Effector memory CD4-positive, alpha-beta T cell (primary cell): ENCODE measurements around the gene NDFIP1.
"Not testable (repeated sequence)": the region's sequence is repeated elsewhere in the genome, so short reads cannot be mapped to it uniquely, and the experiment has no call there.

ENCODE experiments used
- DNase-seq, 3 donors: peaks; one replicate each; pipeline ENCODE4 v3.0.0-alpha.2; 2020
- H3K27ac ChIP-seq: 2 replicates; pipeline ENCODE4 v1.7.0; 2013; ENCODE audit warnings: mild to moderate bottlenecking, low read length, moderate library complexity; ENCODE audit not compliant: insufficient read depth, poor library complexity, severe bottlenecking
- H3K27me3 ChIP-seq: replicated peaks from 2 replicates; pipeline ENCODE4 v1.7.0; 2013; ENCODE audit warnings: mild to moderate bottlenecking, low read length; ENCODE audit not compliant: insufficient read depth, control insufficient read depth, poor library complexity, severe bottlenecking
- H3K36me3 ChIP-seq: 2 replicates; pipeline ENCODE4 v1.7.0; 2013; ENCODE audit warnings: mild to moderate bottlenecking, low read length, moderate library complexity; ENCODE audit not compliant: control insufficient read depth, insufficient read depth
- H3K4me1 ChIP-seq: 2 replicates; pipeline ENCODE4 v1.7.0; 2013; ENCODE audit warnings: low read length, mild to moderate bottlenecking; ENCODE audit not compliant: control insufficient read depth, insufficient read depth, poor library complexity, severe bottlenecking
- H3K4me3 ChIP-seq: 2 replicates; pipeline ENCODE4 v1.7.0; 2013; ENCODE audit warnings: low read length, low read depth, mild to moderate bottlenecking; ENCODE audit not compliant: insufficient read depth, poor library complexity, severe bottlenecking
- H3K9me3 ChIP-seq: 2 replicates; pipeline ENCODE4 v1.7.0; 2013; ENCODE audit warnings: mild to moderate bottlenecking, low read length, moderate library complexity; ENCODE audit not compliant: control insufficient read depth

Gene NDFIP1

GRCh38 chr5:142074006-142074405, 34.6 kb upstream of the NDFIP1 start:
- Histone ChIP-seq H3K27ac (no peak overlapping the region), H3K4me1 (no peaks in the 10 kb centered on the region), H3K27me3 (no peaks in the 10 kb centered on the region), H3K36me3 (no peaks in the 10 kb centered on the region), H3K9me3 (no peaks in the 10 kb centered on the region), H3K4me3 (no peak overlapping the region)
- DNase-seq, result no peak

- Histone ChIP-seq H3K4me1 (no peaks in the 10 kb centered on the region), H3K4me3 (no peak overlapping the region), H3K27ac (no peak overlapping the region), H3K36me3 (no peaks in the 10 kb centered on the region), H3K9me3 (no peaks in the 10 kb centered on the region), H3K27me3 (no peaks in the 10 kb centered on the region)
- DNase-seq, result no peak
Measured at GRCh38 chr5:142078221-142078620, 30.4 kb upstream of the NDFIP1 start.

GRCh38 chr5:142078706-142079105, 29.9 kb upstream of the NDFIP1 start:
- Histone ChIP-seq H3K36me3 (no peaks in the 10 kb centered on the region), H3K4me1 (no peaks in the 10 kb centered on the region), H3K4me3 (no peak overlapping the region), H3K9me3 (no peaks in the 10 kb centered on the region), H3K27me3 (no peaks in the 10 kb centered on the region), H3K27ac (no peak overlapping the region)
- no peak for DNase-seq

GRCh38 chr5:142079306-142079721, 29.3 kb upstream of the NDFIP1 start:
- Histone ChIP-seq H3K9me3 (no peaks in the 10 kb centered on the region), H3K4me3 (no peak overlapping the region), H3K36me3 (no peaks in the 10 kb centered on the region), H3K27me3 (no peaks in the 10 kb centered on the region), H3K27ac (no peak overlapping the region), H3K4me1 (no peaks in the 10 kb centered on the region)
- DNase-seq, result no peak

- Histone ChIP-seq H3K27ac (no peak overlapping the region), H3K9me3 (no peaks in the 10 kb centered on the region), H3K4me3 (no peak overlapping the region), H3K4me1 (no peaks in the 10 kb centered on the region), H3K36me3 (no peaks in the 10 kb centered on the region), H3K27me3 (no peaks in the 10 kb centered on the region)
- DNase-seq, result no peak
Measured at GRCh38 chr5:142080248-142080647, 28.3 kb upstream of the NDFIP1 start.

- H3K27me3 ChIP-seq, result no peaks in the 10 kb centered on the region
- H3K27ac ChIP-seq, result no peak overlapping the region
- no peaks in the 10 kb centered on the region for H3K9me3 ChIP-seq
- H3K4me1 ChIP-seq, result no peaks in the 10 kb centered on the region
- H3K36me3 ChIP-seq, result no peaks in the 10 kb centered on the region
- no peak for DNase-seq
- no peak overlapping the region for H3K4me3 ChIP-seq
Measured at GRCh38 chr5:142082182-142082781, 26.3 kb upstream of the NDFIP1 start.

GRCh38 chr5:142086229-142086628, 22.4 kb upstream of the NDFIP1 start:
- H3K9me3 ChIP-seq, result no peaks in the 10 kb centered on the region
- H3K27me3 ChIP-seq, result no peaks in the 10 kb centered on the region
- H3K4me1 ChIP-seq, result peaks cover 13% of the 10 kb centered on the region
- H3K27ac ChIP-seq, result no peak overlapping the region
- no peak overlapping the region for H3K4me3 ChIP-seq
- H3K36me3 ChIP-seq, result no peaks in the 10 kb centered on the region
- no peak for DNase-seq

- Histone ChIP-seq H3K27me3 (no peaks in the 10 kb centered on the region), H3K4me1 (peaks cover 13% of the 10 kb centered on the region), H3K9me3 (no peaks in the 10 kb centered on the region), H3K4me3 (no peak overlapping the region), H3K27ac (no peak overlapping the region), H3K36me3 (no peaks in the 10 kb centered on the region)
- no peak for DNase-seq
Measured at GRCh38 chr5:142086679-142087078, 21.9 kb upstream of the NDFIP1 start.

GRCh38 chr5:142087920-142088679, 20.5 kb upstream of the NDFIP1 start:
- Histone ChIP-seq H3K36me3 (no peaks in the 10 kb centered on the region), H3K27me3 (no peaks in the 10 kb centered on the region), H3K9me3 (no peaks in the 10 kb centered on the region), H3K4me3 (peak overlapping the region; percentile 41), H3K27ac (peak overlapping the region; percentile 64), H3K4me1 (peaks cover 13% of the 10 kb centered on the region)
- peak in 2 of 3 donors; percentile 21 to 41 for DNase-seq

GRCh38 chr5:142088855-142089479, 19.6 kb upstream of the NDFIP1 start:
- DNase-seq, H3K27me3 ChIP-seq, H3K36me3 ChIP-seq, H3K9me3 ChIP-seq: not testable (repeated sequence)
- H3K27ac ChIP-seq, result peak overlapping the region; percentile 64
- H3K4me3 ChIP-seq, result peak overlapping the region; percentile 41
- H3K4me1 ChIP-seq, result peaks cover 18% of the 10 kb centered on the region
